NCI-H146 treated with DMSO at 0.1 percent for 48 hours (cell line): ENCODE results near the gene ZNF746.
"Not testable (repeated sequence)": the region's sequence is repeated elsewhere in the genome, so short reads cannot be mapped to it uniquely, and the experiment has no call there.

ENCODE experiments used
- DNase-seq: peaks from one replicate; lab custom pipeline; 2025; ENCODE audit not compliant: unreplicated experiment; lab: John Stamatoyannopoulos, UW

The ZNF746 gene

GRCh38 chr7:149459540-149460452 is 37.8 kb downstream of the ZNF746 start:
- DNase-seq, result no peak

GRCh38 chr7:149459201-149459539 is 38.4 kb downstream of the ZNF746 start:
- no peak for DNase-seq

GRCh38 chr7:149458235-149458634 is 39.4 kb downstream of the ZNF746 start:
- DNase-seq, result no peak

GRCh38 chr7:149457766-149458165 is 39.8 kb downstream of the ZNF746 start:
- no peak for DNase-seq

- DNase-seq, result no peak
Observed at GRCh38 chr7:149456506-149457421, 40.8 kb downstream of the ZNF746 start.

GRCh38 chr7:149455175-149455950 is 42.2 kb downstream of the ZNF746 start:
- no peak for DNase-seq

- DNase-seq, result no peak
Observed at GRCh38 chr7:149454750-149455149, 42.9 kb downstream of the ZNF746 start.

GRCh38 chr7:149454006-149454405 is 43.6 kb downstream of the ZNF746 start:
- no peak for DNase-seq

- no peak for DNase-seq
Observed at GRCh38 chr7:149450821-149451220, 46.8 kb downstream of the ZNF746 start.

- no peak for DNase-seq
Observed at GRCh38 chr7:149449897-149450296, 47.7 kb downstream of the ZNF746 start.

- no peak for DNase-seq
Observed at GRCh38 chr7:149448961-149449360, 48.6 kb downstream of the ZNF746 start.

- DNase-seq, result not testable (repeated sequence)
Observed at GRCh38 chr7:149446026-149446425, 51.6 kb downstream of the ZNF746 start.

- DNase-seq, result no peak
Observed at GRCh38 chr7:149444287-149444686, 53.3 kb downstream of the ZNF746 start.

GRCh38 chr7:149443523-149443922 is 54.1 kb downstream of the ZNF746 start:
- no peak for DNase-seq

- DNase-seq, result no peak
Observed at GRCh38 chr7:149442924-149443323, 54.7 kb downstream of the ZNF746 start.

GRCh38 chr7:149440222-149440621 is 57.4 kb downstream of the ZNF746 start:
- no peak for DNase-seq

GRCh38 chr7:149436358-149436757 is 61.3 kb downstream of the ZNF746 start:
- no peak for DNase-seq

- DNase-seq, result no peak
Observed at GRCh38 chr7:149433124-149433523, 64.5 kb downstream of the ZNF746 start.

GRCh38 chr7:149432121-149432691 is 65.4 kb downstream of the ZNF746 start:
- no peak for DNase-seq

- no peak for DNase-seq
Observed at GRCh38 chr7:149431486-149432120, 66.0 kb downstream of the ZNF746 start.
